ENCODE results near the gene STAT1.

STAT1 gene

GRCh38 chr2:190953257-190953656, 60.7 kb downstream of the STAT1 start:
- no peak for TF ChIP-seq CTCF (IDR thresholded peaks at IDR 0.05; ENCODE audit: low read depth, low read length)
- peaks cover 4% of the 10 kb centered on the region for H3K9me3 ChIP-seq (ENCODE audit: severe bottlenecking)
- no peaks in the 10 kb centered on the region for H3K36me3 ChIP-seq

GRCh38 chr2:190950566-190950991, 63.4 kb downstream of the STAT1 start:
- Histone ChIP-seq H3K27me3 (ENCODE audit: insufficient read depth, low read depth, severe bottlenecking) (no peaks in the 10 kb centered on the region), H3K36me3 (no peaks in the 10 kb centered on the region), H3K27ac (no peak overlapping the region), H3K9me3 (ENCODE audit: severe bottlenecking) (no peaks in the 10 kb centered on the region), H3K4me3 (ENCODE audit: low read depth, low read length) (no peak overlapping the region)
- no peak for DNase-seq
- no peak for TF ChIP-seq CTCF (IDR thresholded peaks at IDR 0.05; ENCODE audit: low read depth, low read length)

More at GRCh38 chr2:190953257-190953656, 60.7 kb downstream of the STAT1 start:
- Histone ChIP-seq H3K27ac (no peak overlapping the region), H3K27me3 (ENCODE audit: insufficient read depth, low read depth, severe bottlenecking) (no peaks in the 10 kb centered on the region), H3K4me3 (ENCODE audit: low read depth, low read length) (no peak overlapping the region)
- DNase-seq, result no peak

DNA sequence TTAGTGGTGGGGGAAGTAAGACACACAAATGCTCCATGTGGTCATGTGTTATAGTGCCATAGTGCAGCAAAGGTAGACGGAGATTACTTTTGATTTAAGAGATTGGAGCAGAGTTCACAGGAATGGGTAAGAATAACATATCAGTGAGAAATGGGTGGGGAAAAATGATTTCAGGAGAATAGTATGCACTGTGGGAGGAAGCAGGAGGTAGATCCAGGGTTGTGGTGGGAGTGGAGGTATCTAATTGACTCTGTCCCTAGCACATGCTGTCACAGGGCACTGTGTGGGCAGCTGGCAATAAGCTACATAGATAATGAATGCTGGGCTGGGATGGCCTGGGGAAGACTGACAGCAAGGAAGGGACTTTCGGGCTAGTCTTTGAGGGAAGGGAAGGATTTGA, 65.3 kb downstream of the STAT1 start:
- H3K9me3 ChIP-seq (ENCODE audit: severe bottlenecking), result no peaks in the 10 kb centered on the region
- H3K36me3 ChIP-seq, result no peaks in the 10 kb centered on the region
- no peak overlapping the region for H3K4me3 ChIP-seq (ENCODE audit: low read depth, low read length)
- no peak for DNase-seq
- no peaks in the 10 kb centered on the region for H3K27me3 ChIP-seq (ENCODE audit: insufficient read depth, low read depth, severe bottlenecking)
- no peak overlapping the region for H3K27ac ChIP-seq
- no peak for TF ChIP-seq CTCF (IDR thresholded peaks at IDR 0.05; ENCODE audit: low read depth, low read length)

DNA sequence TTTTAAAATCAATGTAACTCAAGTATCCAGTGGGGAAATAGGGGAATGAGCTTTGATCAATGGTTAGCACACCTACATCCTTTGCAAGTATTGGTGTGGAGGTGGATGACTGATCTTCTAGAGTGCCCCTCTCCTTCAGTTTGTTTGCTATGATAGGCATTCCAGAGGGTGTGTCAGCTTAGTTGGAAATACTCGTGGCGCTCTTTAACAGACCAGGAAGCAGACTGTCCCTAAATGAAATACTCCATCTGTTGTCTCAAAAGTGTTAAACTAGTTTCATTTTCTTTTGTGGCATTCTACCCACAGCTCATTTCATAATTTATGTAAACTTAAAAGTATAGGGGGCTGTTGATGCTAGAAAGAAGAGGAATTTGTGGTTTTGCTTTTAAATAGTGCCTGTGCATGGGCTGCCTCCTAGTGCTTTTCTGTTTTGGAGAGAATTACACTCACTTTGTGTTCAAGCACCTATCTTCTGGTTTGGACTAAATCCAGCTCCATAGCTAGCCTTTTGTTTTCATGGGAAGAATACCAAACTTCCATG, 66.2 kb downstream of the STAT1 start:
- DNase-seq, result no peak
- Histone ChIP-seq H3K36me3 (no peaks in the 10 kb centered on the region), H3K27me3 (ENCODE audit: insufficient read depth, low read depth, severe bottlenecking) (no peaks in the 10 kb centered on the region), H3K27ac (no peak overlapping the region), H3K4me3 (ENCODE audit: low read depth, low read length) (no peak overlapping the region), H3K9me3 (ENCODE audit: severe bottlenecking) (no peaks in the 10 kb centered on the region)
- TF ChIP-seq CTCF (IDR thresholded peaks at IDR 0.05; ENCODE audit: low read depth, low read length), result no peak

- no peaks in the 10 kb centered on the region for H3K27me3 ChIP-seq (ENCODE audit: insufficient read depth, low read depth, severe bottlenecking)
- no peaks in the 10 kb centered on the region for H3K36me3 ChIP-seq
- no peaks in the 10 kb centered on the region for H3K9me3 ChIP-seq (ENCODE audit: severe bottlenecking)
- H3K27ac ChIP-seq, result no peak overlapping the region
- no peak for DNase-seq
- no peak overlapping the region for H3K4me3 ChIP-seq (ENCODE audit: low read depth, low read length)
- no peak for TF ChIP-seq CTCF (IDR thresholded peaks at IDR 0.05; ENCODE audit: low read depth, low read length)
Measured at GRCh38 chr2:190947141-190947540, 66.8 kb downstream of the STAT1 start.

DNA sequence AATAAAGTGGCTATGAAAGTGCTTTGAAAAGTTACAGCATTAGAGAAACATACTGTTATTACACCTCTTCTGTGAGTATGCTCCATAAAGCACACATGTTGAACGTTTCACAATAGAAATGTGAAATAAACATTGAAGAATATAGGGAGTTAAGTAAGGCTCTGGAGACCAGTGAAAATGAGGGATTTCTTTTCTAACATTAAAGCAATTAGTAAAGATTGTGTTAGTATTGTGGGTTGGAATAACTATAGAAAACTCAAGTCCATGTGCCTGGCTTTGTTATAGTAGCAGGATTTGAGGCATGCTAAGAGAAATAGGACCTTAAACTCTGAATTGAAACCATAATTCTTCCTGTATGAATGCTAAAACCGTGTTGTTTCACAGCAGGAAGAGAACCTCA, 70.3 kb downstream of the STAT1 start:
- DNase-seq, result no peak
- H3K36me3 ChIP-seq, result no peaks in the 10 kb centered on the region
- no peak for TF ChIP-seq CTCF (IDR thresholded peaks at IDR 0.05; ENCODE audit: low read depth, low read length)
- H3K27ac ChIP-seq, result no peak overlapping the region
- no peak overlapping the region for H3K4me3 ChIP-seq (ENCODE audit: low read depth, low read length)
- no peaks in the 10 kb centered on the region for H3K27me3 ChIP-seq (ENCODE audit: insufficient read depth, low read depth, severe bottlenecking)
- H3K9me3 ChIP-seq (ENCODE audit: severe bottlenecking), result no peaks in the 10 kb centered on the region

Measured in WERI-Rb-1 (cell line).